HepG2 (cell line): Measurements from ENCODE around the gene SLC43A1. TPM values are rescaled to one million over a fixed set of nuclear protein-coding genes. Genes with fewer than 3 reads are reported as not detected.

Source experiments
- ATAC-seq: fragments of 200-7000 bp; cut with Tn5 transposase; 3 replicates; pipeline ENCODE4 v1.9.1; 2020; ENCODE audit warnings: mild to moderate bottlenecking, moderate library complexity
- BruUV-seq: library from RNA; stranded (reverse); fragments of 400-500 nt; replicated peaks from 2 replicates; lab custom pipeline; 2021; lab: Mats Ljungman, UMichigan
- CTCF ChIA-PET: fragments of 300-600 bp; formaldehyde crosslinking; extraction: SDS; loops from one replicate; lab custom pipeline; 2021; ENCODE audit warnings: low total read pairs, inconsistent platforms, low intra/inter-chr PET ratio; lab: Yijun Ruan, JAX
- POLR2A ChIA-PET: fragments of 350-600 bp; sonication (Branson Sonifier 250); formaldehyde crosslinking; loops from one replicate; lab custom pipeline; 2020; ENCODE audit warnings: antibody characterized with exemption, inconsistent platforms; lab: Yijun Ruan, JAX
- DNase-seq: peaks from one replicate; pipeline ENCODE4 v3.0.0-alpha.2; 2015; ENCODE audit warnings: low spot score
- FAIRE-seq: peaks from 3 replicates; lab custom pipeline; 2011; peaks lifted over from hg19 to GRCh38; lab: Jason Lieb, UNC
- H2AFZ ChIP-seq: one replicate; pipeline ENCODE4 v1.6.1; 2011; ENCODE audit warnings: low read length, inconsistent platforms
- H3K27ac ChIP-seq: fragments of 300-600 bp; 3 replicates; pipeline ENCODE4 v1.8.0; 2011; ENCODE audit warnings: mixed run types, mild to moderate bottlenecking, mixed read lengths, low read length, inconsistent platforms; ENCODE audit not compliant: insufficient read depth; ENCODE audit errors: extremely low read length
- H3K27me3 ChIP-seq, 2 experiments: fragments of 200-600 bp in 1 of 2; 2 replicates in 1 of 2; 3 replicates in 1 of 2; pipeline versions ENCODE4 v1.6.0 to v1.8.0; 2011; ENCODE audit warnings: low read length in 2 of 2, mild to moderate bottlenecking in 2 of 2, moderate library complexity in 2 of 2, inconsistent platforms in 1 of 2; ENCODE audit not compliant: insufficient read depth in 2 of 2, control insufficient read depth in 1 of 2
- H3K36me3 ChIP-seq, 2 experiments: fragments of 200-600 bp in 1 of 2; replicated peaks in 1 of 2; 2 replicates in 1 of 2; 3 replicates in 1 of 2; pipeline versions ENCODE4 v1.5.1 to v1.8.0; 2011; ENCODE audit warnings: low read length in 2 of 2, inconsistent platforms in 1 of 2; ENCODE audit not compliant: insufficient read depth in 2 of 2, control insufficient read depth in 1 of 2
- H3K4me1 ChIP-seq: 2 replicates; pipeline ENCODE4 v1.5.1; 2012; ENCODE audit warnings: low read length, inconsistent platforms; ENCODE audit not compliant: insufficient read depth
- H3K4me2 ChIP-seq: 2 replicates; pipeline ENCODE4 v1.6.0; 2011; ENCODE audit warnings: low read depth, low read length, inconsistent platforms
- H3K4me3 ChIP-seq, 3 experiments: fragments of 200-600 bp in 1 of 3; sonication (generic), shearing (Covaris generic) in 1 of 3; replicated peaks in 1 of 3; 2 replicates each; pipeline ENCODE4 v1.5.1; 2011 to 2016; ENCODE audit warnings: low read length in 3 of 3, inconsistent platforms in 2 of 3, low read depth in 2 of 3, mild to moderate bottlenecking in 2 of 3, control low read depth in 1 of 3, mixed read lengths in 1 of 3; ENCODE audit not compliant: insufficient read depth in 1 of 3
- H3K79me2 ChIP-seq: one replicate; pipeline ENCODE4 v1.6.1; 2011; ENCODE audit warnings: low read length, inconsistent platforms; ENCODE audit not compliant: insufficient read depth
- H3K9ac ChIP-seq: 2 replicates; pipeline ENCODE4 v1.6.0; 2011; ENCODE audit warnings: mild to moderate bottlenecking, low read depth, low read length, inconsistent platforms; ENCODE audit not compliant: insufficient read depth
- H3K9me3 ChIP-seq: 2 replicates; pipeline ENCODE4 v1.5.1; 2012; ENCODE audit warnings: mild to moderate bottlenecking, low read length
- H4K20me1 ChIP-seq: 2 replicates; pipeline ENCODE4 v1.6.0; 2011; ENCODE audit warnings: inconsistent platforms, mild to moderate bottlenecking, low read length, moderate library complexity; ENCODE audit not compliant: insufficient read depth
- ATF1 ChIP-seq: IDR thresholded peaks from 2 replicates; pipeline ENCODE4 v1.6.1; 2016; ENCODE audit warnings: mild to moderate bottlenecking, control low read depth
- KDM6A ChIP-seq: IDR thresholded peaks from 2 replicates; pipeline ENCODE4 v1.6.1; 2016; ENCODE audit warnings: low read depth
- MAFF ChIP-seq: IDR thresholded peaks from 2 replicates; pipeline ENCODE4 v1.6.1; 2011; ENCODE audit warnings: low read depth, low read length, improper control_type of control experiment
- NFATC3 ChIP-seq: sonication (generic); formaldehyde crosslinking; IDR thresholded peaks from 2 replicates; pipeline ENCODE4 v1.5.1; 2020; ENCODE audit warnings: mild to moderate bottlenecking, missing genetic modification reagents
- SALL2 ChIP-seq: sonication (generic); formaldehyde crosslinking; IDR thresholded peaks from 2 replicates; pipeline ENCODE4 v1.8.1; 2023; ENCODE audit warnings: mild to moderate bottlenecking, missing genetic modification reagents, inconsistent platforms
- SMC3 ChIP-seq: IDR thresholded peaks from 2 replicates; pipeline ENCODE4 v1.6.1; 2011; ENCODE audit warnings: low read length, improper control_type of control experiment
- SP5 ChIP-seq: IDR thresholded peaks from 2 replicates; pipeline ENCODE4 v1.6.1; 2016; ENCODE audit warnings: low read depth, borderline replicate concordance
- WGBS: methylation state at CpG from one replicate; pipeline ENCODE4 v1.1.6; 2017; ENCODE audit warnings: low lambda C conversion rate; 5-methylcytosine and 5-hydroxymethylcytosine counted together
- in situ Hi-C: cut with HindIII; loops from 2 replicates; pipeline ENCODE4 v1.10.0; 2017; ENCODE audit warnings: low pct_unique_long_range_greater_than_20kb; ENCODE audit not compliant: extremely low pct_ligation_motif_present
- intact Hi-C: fragments of 100-400 bp; cut with micrococcal nuclease; formaldehyde crosslinking; loops from one replicate; pipeline ENCODE4 v1.10.0; 2022; ENCODE audit not compliant: unreplicated experiment
- polyA plus RNA-seq, 8 experiments: library from polyadenylated mRNA; depleted of rRNA in 3 of 8; stranded (reverse) in 7 of 8; unstranded in 1 of 8; fragments of >200 nt; fragmentation: Illumina TruSeq in 4 of 8; extraction: Trizol in 4 of 8; gene quantifications; 2 replicates each; pipeline versions ENCODE4 v1.2.1 to v1.2.3, GENCODE V29; 2011 to 2016; ENCODE audit warnings: low read depth in 4 of 8, missing spikeins in 1 of 8, mixed read lengths in 1 of 8; ENCODE audit not compliant: insufficient read depth in 1 of 8
- total RNA-seq, 5 experiments: library from RNA; depleted of rRNA; stranded (reverse); fragments of >200 nt; fragmentation: Illumina TruSeq; extraction: Trizol; gene quantifications; 2 replicates each; pipeline ENCODE4 v1.2.3, GENCODE V29; 2016; ENCODE audit warnings: low read depth in 1 of 5
- TF ChIP-seq, protein P1 (sequence below): sonication (generic); formaldehyde crosslinking; conservative IDR thresholded peaks from 2 replicates; pipeline ENCODE4 v1.4.0; 2020; ENCODE audit warnings: missing genetic modification reagents
- TF ChIP-seq, protein P2 (sequence below): sonication (generic); formaldehyde crosslinking; IDR thresholded peaks from 2 replicates; pipeline ENCODE4 v1.4.0; 2020; ENCODE audit warnings: missing genetic modification reagents, mild to moderate bottlenecking, borderline replicate concordance
- TF ChIP-seq, protein P3 (sequence below): sonication (generic); formaldehyde crosslinking; IDR thresholded peaks from 2 replicates; pipeline ENCODE4 v1.4.0; 2020; ENCODE audit warnings: missing genetic modification reagents
- TF ChIP-seq, protein P4 (sequence below): sonication (generic); formaldehyde crosslinking; conservative IDR thresholded peaks from 2 replicates; pipeline ENCODE4 v1.8.1; 2023; ENCODE audit warnings: missing genetic modification reagents
- TF ChIP-seq, protein P5 (sequence below): sonication (generic); formaldehyde crosslinking; IDR thresholded peaks from 2 replicates; pipeline ENCODE4 v1.5.1; 2020; ENCODE audit warnings: mild to moderate bottlenecking, missing genetic modification reagents, moderate library complexity

Gene SLC43A1
- total and polyA plus RNA-seq, 2 of the 13 experiments (the other 11 are each of a cell fraction or from before 2014, with no cell fraction given), result 72.3 to 87.6 TPM

DNA sequence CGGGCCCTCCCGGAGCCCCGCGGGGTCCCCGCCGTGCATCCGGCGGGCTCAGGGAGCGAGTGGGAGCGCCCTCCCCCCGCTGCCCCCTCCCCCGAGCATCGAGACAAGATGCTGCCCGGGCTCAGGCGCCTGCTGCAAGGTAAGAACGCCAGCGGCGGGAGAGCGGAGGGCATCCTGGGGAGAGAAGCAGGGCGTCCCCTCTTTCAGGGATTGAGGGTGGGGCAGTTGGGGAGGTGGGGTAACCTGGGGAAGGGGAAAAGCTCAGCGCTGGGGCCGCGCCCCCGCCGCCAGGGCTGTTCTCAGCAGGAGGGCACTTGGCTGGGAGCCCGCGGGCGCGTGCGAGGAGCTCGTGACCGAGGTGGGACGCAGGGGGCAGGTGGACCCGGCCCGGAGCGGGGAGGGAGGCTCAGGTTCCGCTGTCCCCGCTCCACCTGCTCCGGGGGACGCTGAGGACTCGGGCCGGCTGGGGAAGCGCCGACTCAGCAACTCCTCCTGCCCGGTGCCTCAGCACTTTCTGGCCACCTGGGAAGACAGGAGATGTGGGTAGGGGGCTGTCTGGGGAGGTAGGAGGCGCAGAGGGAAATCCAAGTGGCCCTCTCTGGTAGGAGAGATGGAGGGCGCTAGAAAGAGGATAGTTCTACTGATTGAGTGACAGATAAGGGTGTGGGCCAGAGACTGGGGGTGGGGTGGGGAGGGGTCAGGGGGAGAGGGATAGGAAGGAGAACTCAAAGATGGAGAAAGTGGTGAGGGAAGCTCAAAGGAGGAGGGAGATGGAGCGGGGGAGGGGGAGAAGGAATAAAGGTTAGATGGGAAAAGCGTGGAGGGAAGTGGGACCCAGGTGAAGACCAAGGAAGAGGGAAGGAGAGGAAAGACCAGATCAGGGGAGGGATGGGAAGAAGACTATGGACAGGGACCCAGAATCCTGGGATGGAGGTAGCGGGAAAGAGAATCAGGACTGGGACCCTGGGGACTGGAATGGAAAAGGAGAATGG lies 54.4 kb downstream of the SLC43A1 start:
- H3K27ac ChIP-seq, result no peak overlapping the region
- FAIRE-seq (no peak), ATAC-seq (no peak), DNase-seq (no peak)
- no peaks in the 10 kb centered on the region for H3K36me3 ChIP-seq
- ChIA-PET POLR2A (interaction anchor here (0.7 to 2.8 kb wide), 7 partner anchors 12 to 179 kb away, joined by 3 to 12 read pairs (median 5); partner anchors contain the start of gene SLC43A1), CTCF (no interaction called here)
- no peaks in the 10 kb centered on the region for H4K20me1 ChIP-seq
- peak overlapping the region; percentile 43; the same call in 1 of the 2 replicates for H3K9ac ChIP-seq
- H2AFZ ChIP-seq, result no peak overlapping the region
- 9% methylated on average over 19 of the region's 50 CpGs for WGBS
- H3K4me1 ChIP-seq, result peaks cover 48% of the 10 kb centered on the region
- peak overlapping the region; percentile 96 for H3K4me2 ChIP-seq
- H3K27me3 ChIP-seq, result peaks cover 3 to 14% of the 10 kb centered on the region in 2 experiments; a peak in 4 of 5 replicates
- H3K79me2 ChIP-seq, result no peaks in the 10 kb centered on the region
- in situ Hi-C loops, result no loop called here
- no TSS peak for BruUV-seq
- intact Hi-C loops, result no loop called here
- peak overlapping the region; percentile 57 to 75 (median 66); a peak in 5 of 6 replicates for H3K4me3 ChIP-seq
- no peaks in the 10 kb centered on the region for H3K9me3 ChIP-seq
- no peak for TF ChIP-seq NFATC3 (CRISPR knock-in tag)
- no peak for TF ChIP-seq SP5
- TF ChIP-seq, protein P1, sequence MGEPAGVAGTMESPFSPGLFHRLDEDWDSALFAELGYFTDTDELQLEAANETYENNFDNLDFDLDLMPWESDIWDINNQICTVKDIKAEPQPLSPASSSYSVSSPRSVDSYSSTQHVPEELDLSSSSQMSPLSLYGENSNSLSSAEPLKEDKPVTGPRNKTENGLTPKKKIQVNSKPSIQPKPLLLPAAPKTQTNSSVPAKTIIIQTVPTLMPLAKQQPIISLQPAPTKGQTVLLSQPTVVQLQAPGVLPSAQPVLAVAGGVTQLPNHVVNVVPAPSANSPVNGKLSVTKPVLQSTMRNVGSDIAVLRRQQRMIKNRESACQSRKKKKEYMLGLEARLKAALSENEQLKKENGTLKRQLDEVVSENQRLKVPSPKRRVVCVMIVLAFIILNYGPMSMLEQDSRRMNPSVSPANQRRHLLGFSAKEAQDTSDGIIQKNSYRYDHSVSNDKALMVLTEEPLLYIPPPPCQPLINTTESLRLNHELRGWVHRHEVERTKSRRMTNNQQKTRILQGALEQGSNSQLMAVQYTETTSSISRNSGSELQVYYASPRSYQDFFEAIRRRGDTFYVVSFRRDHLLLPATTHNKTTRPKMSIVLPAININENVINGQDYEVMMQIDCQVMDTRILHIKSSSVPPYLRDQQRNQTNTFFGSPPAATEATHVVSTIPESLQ (CRISPR knock-in tag), result no peak
- TF ChIP-seq ATF1 (CRISPR knock-in tag), result no peak
- TF ChIP-seq, protein P2, sequence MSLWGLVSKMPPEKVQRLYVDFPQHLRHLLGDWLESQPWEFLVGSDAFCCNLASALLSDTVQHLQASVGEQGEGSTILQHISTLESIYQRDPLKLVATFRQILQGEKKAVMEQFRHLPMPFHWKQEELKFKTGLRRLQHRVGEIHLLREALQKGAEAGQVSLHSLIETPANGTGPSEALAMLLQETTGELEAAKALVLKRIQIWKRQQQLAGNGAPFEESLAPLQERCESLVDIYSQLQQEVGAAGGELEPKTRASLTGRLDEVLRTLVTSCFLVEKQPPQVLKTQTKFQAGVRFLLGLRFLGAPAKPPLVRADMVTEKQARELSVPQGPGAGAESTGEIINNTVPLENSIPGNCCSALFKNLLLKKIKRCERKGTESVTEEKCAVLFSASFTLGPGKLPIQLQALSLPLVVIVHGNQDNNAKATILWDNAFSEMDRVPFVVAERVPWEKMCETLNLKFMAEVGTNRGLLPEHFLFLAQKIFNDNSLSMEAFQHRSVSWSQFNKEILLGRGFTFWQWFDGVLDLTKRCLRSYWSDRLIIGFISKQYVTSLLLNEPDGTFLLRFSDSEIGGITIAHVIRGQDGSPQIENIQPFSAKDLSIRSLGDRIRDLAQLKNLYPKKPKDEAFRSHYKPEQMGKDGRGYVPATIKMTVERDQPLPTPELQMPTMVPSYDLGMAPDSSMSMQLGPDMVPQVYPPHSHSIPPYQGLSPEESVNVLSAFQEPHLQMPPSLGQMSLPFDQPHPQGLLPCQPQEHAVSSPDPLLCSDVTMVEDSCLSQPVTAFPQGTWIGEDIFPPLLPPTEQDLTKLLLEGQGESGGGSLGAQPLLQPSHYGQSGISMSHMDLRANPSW (CRISPR knock-in tag), result no peak
- TF ChIP-seq, protein P3, sequence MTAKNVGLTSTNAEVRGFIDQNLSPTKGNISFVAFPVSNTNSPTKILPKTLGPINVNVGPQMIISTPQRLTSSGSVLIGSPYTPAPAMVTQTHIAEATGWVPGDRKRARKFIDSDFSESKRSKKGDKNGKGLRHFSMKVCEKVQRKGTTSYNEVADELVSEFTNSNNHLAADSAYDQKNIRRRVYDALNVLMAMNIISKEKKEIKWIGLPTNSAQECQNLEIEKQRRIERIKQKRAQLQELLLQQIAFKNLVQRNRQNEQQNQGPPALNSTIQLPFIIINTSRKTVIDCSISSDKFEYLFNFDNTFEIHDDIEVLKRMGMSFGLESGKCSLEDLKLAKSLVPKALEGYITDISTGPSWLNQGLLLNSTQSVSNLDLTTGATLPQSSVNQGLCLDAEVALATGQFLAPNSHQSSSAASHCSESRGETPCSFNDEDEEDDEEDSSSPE (CRISPR knock-in tag), result no peak
- TF ChIP-seq SALL2, result no peak; the same call in 1 of the 2 replicates
- no peak for TF ChIP-seq SMC3
- TF ChIP-seq KDM6A (CRISPR knock-in tag), result no peak
- TF ChIP-seq MAFF, result peak; percentile 66; the same call in 1 of the 2 replicates
- TF ChIP-seq, protein P4, sequence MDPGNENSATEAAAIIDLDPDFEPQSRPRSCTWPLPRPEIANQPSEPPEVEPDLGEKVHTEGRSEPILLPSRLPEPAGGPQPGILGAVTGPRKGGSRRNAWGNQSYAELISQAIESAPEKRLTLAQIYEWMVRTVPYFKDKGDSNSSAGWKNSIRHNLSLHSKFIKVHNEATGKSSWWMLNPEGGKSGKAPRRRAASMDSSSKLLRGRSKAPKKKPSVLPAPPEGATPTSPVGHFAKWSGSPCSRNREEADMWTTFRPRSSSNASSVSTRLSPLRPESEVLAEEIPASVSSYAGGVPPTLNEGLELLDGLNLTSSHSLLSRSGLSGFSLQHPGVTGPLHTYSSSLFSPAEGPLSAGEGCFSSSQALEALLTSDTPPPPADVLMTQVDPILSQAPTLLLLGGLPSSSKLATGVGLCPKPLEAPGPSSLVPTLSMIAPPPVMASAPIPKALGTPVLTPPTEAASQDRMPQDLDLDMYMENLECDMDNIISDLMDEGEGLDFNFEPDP, result no peak
- TF ChIP-seq, protein P5, sequence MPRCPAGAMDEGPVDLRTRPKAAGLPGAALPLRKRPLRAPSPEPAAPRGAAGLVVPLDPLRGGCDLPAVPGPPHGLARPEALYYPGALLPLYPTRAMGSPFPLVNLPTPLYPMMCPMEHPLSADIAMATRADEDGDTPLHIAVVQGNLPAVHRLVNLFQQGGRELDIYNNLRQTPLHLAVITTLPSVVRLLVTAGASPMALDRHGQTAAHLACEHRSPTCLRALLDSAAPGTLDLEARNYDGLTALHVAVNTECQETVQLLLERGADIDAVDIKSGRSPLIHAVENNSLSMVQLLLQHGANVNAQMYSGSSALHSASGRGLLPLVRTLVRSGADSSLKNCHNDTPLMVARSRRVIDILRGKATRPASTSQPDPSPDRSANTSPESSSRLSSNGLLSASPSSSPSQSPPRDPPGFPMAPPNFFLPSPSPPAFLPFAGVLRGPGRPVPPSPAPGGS, result no peak
